ENCODE measurements around the gene ACTR10. TPM values are rescaled to one million over a fixed set of nuclear protein-coding genes. Genes with fewer than 3 reads are reported as not detected.

The ACTR10 gene
- total and polyA plus RNA-seq, 7 donors: 41.2 to 69.0 (median 57.3) TPM

- H3K36me3 ChIP-seq (ENCODE audit: insufficient read depth in 1 of 2, low read depth in 1 of 2): peaks cover 2 to 70% of the 10 kb centered on the region in 2 donors
- peaks cover 43% of the 10 kb centered on the region for H3K4me1 ChIP-seq
- H3K27me3 ChIP-seq (ENCODE audit: insufficient read depth in 3 of 3, low read length in 2 of 3): no peaks in the 10 kb centered on the region
- H3K9me3 ChIP-seq: no peaks in the 10 kb centered on the region
- ATAC-seq (peak; percentile 30 to 37 (median 32)), DNase-seq (no peak)
- TF ChIP-seq CTCF (IDR thresholded peaks at IDR 0.05): no peak
- no peak overlapping the region for H3K4me3 ChIP-seq
- H3K27ac ChIP-seq: peak overlapping the region; percentile 71
- WGBS, 3 donors: 16 to 37% (median 25%) methylated on average over 4 of the region's 4 CpGs
- intact Hi-C loops (cut with DNase I): loop anchor here in 1 of 2 donors (5.0 kb wide), 1 partner anchor 34 kb away; no protein-coding TSS in a partner anchor
Observed at GRCh38 chr14:58280954-58281787, 81.2 kb downstream of the ACTR10 start.

- WGBS, 3 donors: 55 to 69% (median 57%) methylated on average over 3 of the region's 3 CpGs
- ATAC-seq: peak in 2 of 4 donors; percentile 15 to 24
- no peak for TF ChIP-seq CTCF (IDR thresholded peaks at IDR 0.05)
- H3K4me1 ChIP-seq: peaks cover 43% of the 10 kb centered on the region
- peaks cover 2 to 74% of the 10 kb centered on the region in 2 donors for H3K36me3 ChIP-seq (ENCODE audit: insufficient read depth in 1 of 2, low read depth in 1 of 2)
- H3K4me3 ChIP-seq: no peak overlapping the region
- H3K9me3 ChIP-seq: no peaks in the 10 kb centered on the region
- H3K27ac ChIP-seq: peak overlapping the region; percentile 71
- no peaks in the 10 kb centered on the region for H3K27me3 ChIP-seq (ENCODE audit: insufficient read depth in 3 of 3, low read length in 2 of 3)
- DNase-seq: no peak
- intact Hi-C loops (cut with DNase I): loop anchor here in 1 of 2 donors (5.0 kb wide), 1 partner anchor 35 kb away; no protein-coding TSS in a partner anchor
Observed at GRCh38 chr14:58281969-58282368, 82.0 kb downstream of the ACTR10 start.

GRCh38 chr14:58282925-58283593 lies 83.1 kb downstream of the ACTR10 start:
- DNase-seq (no peak), ATAC-seq (peak in 2 of 4 donors; percentile 76 to 78)
- Histone ChIP-seq H3K4me1 (peaks cover 43% of the 10 kb centered on the region), H3K27ac (peak overlapping the region; percentile 71), H3K4me3 (no peak overlapping the region), H3K9me3 (no peaks in the 10 kb centered on the region), H3K27me3 (ENCODE audit: insufficient read depth in 3 of 3, low read length in 2 of 3) (no peaks in the 10 kb centered on the region), H3K36me3 (ENCODE audit: insufficient read depth in 1 of 2, low read depth in 1 of 2) (peaks cover 2 to 75% of the 10 kb centered on the region in 2 donors)
- WGBS, 3 donors: 29 to 51% (median 34%) methylated on average over 4 of the region's 4 CpGs
- TF ChIP-seq CTCF (IDR thresholded peaks at IDR 0.05): no peak
- intact Hi-C loops (cut with DNase I): loop anchor here in 1 of 2 donors (5.0 kb wide), 1 partner anchor 36 kb away; no protein-coding TSS in a partner anchor

GRCh38 chr14:58283730-58284129 lies 83.8 kb downstream of the ACTR10 start:
- peaks cover 2 to 75% of the 10 kb centered on the region in 2 donors for H3K36me3 ChIP-seq (ENCODE audit: insufficient read depth in 1 of 2, low read depth in 1 of 2)
- no peak overlapping the region for H3K4me3 ChIP-seq
- DNase-seq: no peak
- H3K4me1 ChIP-seq: peaks cover 43% of the 10 kb centered on the region
- no peaks in the 10 kb centered on the region for H3K9me3 ChIP-seq
- intact Hi-C loops (cut with DNase I): loop anchor here in 1 of 2 donors (5.0 kb wide), 1 partner anchor 36 kb away; no protein-coding TSS in a partner anchor
- no peak for TF ChIP-seq CTCF (IDR thresholded peaks at IDR 0.05)
- H3K27ac ChIP-seq: peak overlapping the region; percentile 71
- no peak for ATAC-seq
- H3K27me3 ChIP-seq (ENCODE audit: insufficient read depth in 3 of 3, low read length in 2 of 3): no peaks in the 10 kb centered on the region
